Gastrocnemius medialis (tissue), 4 donors: ENCODE results near the gene UPP1. TPM values are rescaled to one million over a fixed set of nuclear protein-coding genes. Genes with fewer than 3 reads are reported as not detected.

Experiments used
- ATAC-seq, 2 donors: fragments of 150-250 bp; one replicate each; pipeline ENCODE4 v1.9.1; 2016
- DNase-seq, 2 donors: peaks; one replicate each; pipeline ENCODE4 v3.0.0-alpha.2; 2019
- H3K27ac ChIP-seq, 4 donors: fragments of 200-600 bp; sonication (generic); 1 replicate in 1 of 4; 2 replicates in 3 of 4; pipeline ENCODE4 v1.5.1; 2016 to 2018; ENCODE audit warnings: mild to moderate bottlenecking in 2 of 4, moderate library complexity in 1 of 4
- H3K27me3 ChIP-seq, 3 donors: fragments of 200-600 bp; sonication (generic) in 2 of 3; 1 replicate in 1 of 3; 2 replicates in 2 of 3; pipeline versions ENCODE4 v1.5.1 to v1.6.0; 2016 to 2019; ENCODE audit warnings: mild to moderate bottlenecking in 1 of 3, moderate library complexity in 1 of 3
- H3K36me3 ChIP-seq, 2 donors: fragments of 200-600 bp; sonication (generic) in 1 of 2; one replicate each; pipeline ENCODE4 v1.5.1; 2017 to 2018
- H3K4me1 ChIP-seq, 2 donors: fragments of 200-600 bp; sonication (generic) in 1 of 2; one replicate each; pipeline ENCODE4 v1.5.1; 2016 to 2017; ENCODE audit warnings: mild to moderate bottlenecking in 2 of 2
- H3K4me3 ChIP-seq, 4 donors: fragments of 200-600 bp; sonication (generic) in 3 of 4; 1 replicate in 1 of 4; 2 replicates in 3 of 4; pipeline ENCODE4 v1.5.1; 2016 to 2019; ENCODE audit warnings: mild to moderate bottlenecking in 2 of 4
- H3K9me3 ChIP-seq, 3 donors: fragments of 200-600 bp; sonication (generic) in 2 of 3; 1 replicate in 1 of 3; 2 replicates in 2 of 3; pipeline ENCODE4 v1.5.1; 2016 to 2019
- CTCF ChIP-seq, 5 experiments: fragments of 450-650 bp in 3 of 5; fragments of 200-600 bp in 2 of 5; sonication (generic) in 2 of 5; IDR thresholded peaks in 4 of 5; conservative IDR thresholded peaks in 1 of 5; 1 replicate in 4 of 5; 2 replicates in 1 of 5; pipeline ENCODE4 v1.5.1; 2016 to 2019; ENCODE audit warnings: antibody characterized with exemption in 5 of 5, mild to moderate bottlenecking in 3 of 5, moderate library complexity in 3 of 5
- POLR2A ChIP-seq, 2 donors: fragments of 450-650 bp; IDR thresholded peaks; one replicate each; pipeline ENCODE4 v1.6.1; 2017; ENCODE audit warnings: antibody characterized with exemption in 2 of 2, mild to moderate bottlenecking in 2 of 2, moderate library complexity in 2 of 2
- in situ Hi-C, 4 donors: fragments of 200-750 bp; cut with MboI; loops; one replicate each; pipeline versions ENCODE4 v1.15.0 to v1.8.0; 2017; ENCODE audit warnings: low sequenced_read_pairs in 4 of 4
- intact Hi-C: fragments of 100-400 bp; cut with DNase I; formaldehyde crosslinking; loops from one replicate; pipeline ENCODE4 v1.15.1; 2023; ENCODE audit warnings: low total_unique reads
- total RNA-seq, 4 donors: library from RNA; depleted of rRNA; stranded (reverse); fragments of >200 nt; gene quantifications; one replicate each; pipeline versions ENCODE4 v1.1.0 to v1.2.3, GENCODE V29; 2016

The UPP1 gene
- total RNA-seq, 4 donors from 2014 or later: 1.7 to 7.1 (median 5.8) TPM

- in situ Hi-C loops (loop anchor here in 1 of 4 donors (10.0 kb wide), 1 partner anchor 166 kb away; the partner anchor contains the start of gene PKD1L1), intact Hi-C loops (loop anchor here (1.0 kb wide), 3 partner anchors 76 to 166 kb away; partner anchors contain the start of gene C7orf57)
These were observed 21.8 kb downstream of the UPP1 start for GRCh38 chr7:48110868-48111267.

GRCh38 chr7:48111596-48111995, 22.5 kb downstream of the UPP1 start:
- ATAC-seq: no peak
- Histone ChIP-seq H3K27me3 (no peaks in the 10 kb centered on the region), H3K9me3 (no peaks in the 10 kb centered on the region), H3K36me3 (peaks cover 0 to 20% of the 10 kb centered on the region in 2 donors), H3K27ac (no peak overlapping the region), H3K4me1 (no peaks in the 10 kb centered on the region), H3K4me3 (no peak overlapping the region)
- no peak for DNase-seq
- in situ Hi-C loops (loop anchor here in 1 of 4 donors (10.0 kb wide), 1 partner anchor 167 kb away; the partner anchor contains the start of gene PKD1L1), intact Hi-C loops (no loop called here)
- TF ChIP-seq CTCF (IDR thresholded peaks at IDR 0.05 in 4 of 5, conservative IDR thresholded peaks at IDR 0.05 in 1 of 5): no peak
- no peak for TF ChIP-seq POLR2A (IDR thresholded peaks at IDR 0.05)

More at GRCh38 chr7:48110868-48111267, 21.8 kb downstream of the UPP1 start:
- peaks cover 0 to 25% of the 10 kb centered on the region in 2 donors for H3K36me3 ChIP-seq
- DNase-seq (no peak), ATAC-seq (no peak)
- no peak overlapping the region for H3K27ac ChIP-seq
- H3K27me3 ChIP-seq: no peaks in the 10 kb centered on the region
- no peak overlapping the region for H3K4me3 ChIP-seq
- TF ChIP-seq POLR2A (IDR thresholded peaks at IDR 0.05) (no peak), CTCF (IDR thresholded peaks at IDR 0.05 in 4 of 5, conservative IDR thresholded peaks at IDR 0.05 in 1 of 5) (no peak)
- H3K9me3 ChIP-seq: no peaks in the 10 kb centered on the region
- H3K4me1 ChIP-seq: no peaks in the 10 kb centered on the region

- Histone ChIP-seq H3K4me3 (no peak overlapping the region), H3K4me1 (no peaks in the 10 kb centered on the region), H3K9me3 (no peaks in the 10 kb centered on the region), H3K27ac (no peak overlapping the region), H3K27me3 (no peaks in the 10 kb centered on the region), H3K36me3 (peaks cover 0 to 12% of the 10 kb centered on the region in 2 donors)
- in situ Hi-C loops (loop anchor here in 1 of 4 donors (10.0 kb wide), 1 partner anchor 168 kb away; the partner anchor contains the start of gene PKD1L1), intact Hi-C loops (no loop called here)
- TF ChIP-seq CTCF (IDR thresholded peaks at IDR 0.05 in 4 of 5, conservative IDR thresholded peaks at IDR 0.05 in 1 of 5) (no peak), POLR2A (IDR thresholded peaks at IDR 0.05) (no peak)
- ATAC-seq (no peak), DNase-seq (no peak)
These were observed 23.5 kb downstream of the UPP1 start for GRCh38 chr7:48112401-48113165.

- no peaks in the 10 kb centered on the region for H3K27me3 ChIP-seq
- in situ Hi-C loops: loop anchor here in 1 of 4 donors (10.0 kb wide), 1 partner anchor 168 kb away; the partner anchor contains the start of gene PKD1L1
- peaks cover 0 to 5% of the 10 kb centered on the region in 2 donors for H3K36me3 ChIP-seq
- intact Hi-C loops: no loop called here
- no peaks in the 10 kb centered on the region for H3K4me1 ChIP-seq
- DNase-seq (no peak), ATAC-seq (no peak)
- no peak for TF ChIP-seq CTCF (IDR thresholded peaks at IDR 0.05 in 4 of 5, conservative IDR thresholded peaks at IDR 0.05 in 1 of 5)
- TF ChIP-seq POLR2A (IDR thresholded peaks at IDR 0.05): no peak
- no peaks in the 10 kb centered on the region for H3K9me3 ChIP-seq
- H3K27ac ChIP-seq: no peak overlapping the region
- no peak overlapping the region for H3K4me3 ChIP-seq
These were observed 24.2 kb downstream of the UPP1 start for GRCh38 chr7:48113275-48113674.
